ENCODE measurements around the gene CHMP4A.
"Not testable (repeated sequence)": the region's sequence is repeated elsewhere in the genome, so short reads cannot be mapped to it uniquely, and the experiment has no call there.

Gene CHMP4A

GRCh38 chr14:24215495-24216344 lies 2.4 kb upstream of the CHMP4A start, which contains the start of gene MDP1:
TSS of gene MDP1 (minus strand) at chr14:24216066. CDS start at chr14:24215955, 111 bp downstream.
- ATAC-seq: peak; percentile 90
- Mint-ChIP-seq H3K27ac (peak within 1 kb of the TSS; percentile 94), H3K9me3 (no peaks in the 10 kb centered on the region), H3K36me3 (peaks cover 15% of the 10 kb centered on the region), H3K4me1 (peaks cover 44% of the 10 kb centered on the region), H3K4me3 (peak within 1 kb of the TSS; percentile 93), H3K27me3 (no peaks in the 10 kb centered on the region)

- Mint-ChIP-seq H3K4me1 (peaks cover 50% of the 10 kb centered on the region), H3K9me3 (no peaks in the 10 kb centered on the region), H3K4me3 (peak overlapping the region; percentile 87), H3K36me3 (peaks cover 20% of the 10 kb centered on the region), H3K27ac (peak overlapping the region; percentile 94), H3K27me3 (no peaks in the 10 kb centered on the region)
- ATAC-seq: no peak
These were observed 776 bp upstream of the CHMP4A start for GRCh38 chr14:24213866-24214662.

GRCh38 chr14:24211311-24211710 lies 2.0 kb downstream of the CHMP4A start:
- Mint-ChIP-seq H3K9me3 (no peaks in the 10 kb centered on the region), H3K36me3 (peaks cover 43% of the 10 kb centered on the region), H3K27me3 (no peaks in the 10 kb centered on the region), H3K27ac (peak overlapping the region; percentile 94), H3K4me3 (no peak overlapping the region), H3K4me1 (peaks cover 60% of the 10 kb centered on the region)
- no peak for ATAC-seq

GRCh38 chr14:24207625-24208024 lies 5.7 kb downstream of the CHMP4A start:
- Mint-ChIP-seq H3K4me1 (peaks cover 47% of the 10 kb centered on the region), H3K27me3 (no peaks in the 10 kb centered on the region), H3K27ac (no peak overlapping the region), H3K36me3 (peaks cover 72% of the 10 kb centered on the region), H3K4me3 (no peak overlapping the region), H3K9me3 (peaks cover 4% of the 10 kb centered on the region)
- ATAC-seq: no peak

GRCh38 chr14:24207104-24207551 lies 6.2 kb downstream of the CHMP4A start:
- Mint-ChIP-seq H3K27me3 (no peaks in the 10 kb centered on the region), H3K9me3 (peaks cover 5% of the 10 kb centered on the region), H3K4me1 (peaks cover 42% of the 10 kb centered on the region), H3K36me3 (peaks cover 77% of the 10 kb centered on the region), H3K27ac (peak overlapping the region; percentile 74), H3K4me3 (no peak overlapping the region)
- peak; percentile 39 for ATAC-seq

- Mint-ChIP-seq H3K36me3 (peaks cover 80% of the 10 kb centered on the region), H3K27ac (peak overlapping the region; percentile 74)
These were observed 6.8 kb downstream of the CHMP4A start for GRCh38 chr14:24206260-24207103.

GRCh38 chr14:24204163-24205146 lies 8.8 kb downstream of the CHMP4A start:
- no peak for ATAC-seq
- H3K4me1 Mint-ChIP-seq: peaks cover 30% of the 10 kb centered on the region
- H3K9me3 Mint-ChIP-seq: peaks cover 5% of the 10 kb centered on the region
- no peak overlapping the region for H3K27ac Mint-ChIP-seq
- H3K36me3 Mint-ChIP-seq: peaks cover 74% of the 10 kb centered on the region
- no peaks in the 10 kb centered on the region for H3K27me3 Mint-ChIP-seq
- no peak overlapping the region for H3K4me3 Mint-ChIP-seq

More at GRCh38 chr14:24206260-24207103, 6.8 kb downstream of the CHMP4A start:
- no peaks in the 10 kb centered on the region for H3K27me3 Mint-ChIP-seq
- peaks cover 38% of the 10 kb centered on the region for H3K4me1 Mint-ChIP-seq
- no peak overlapping the region for H3K4me3 Mint-ChIP-seq
- peaks cover 5% of the 10 kb centered on the region for H3K9me3 Mint-ChIP-seq
- no peak for ATAC-seq

GRCh38 chr14:24203249-24203886 lies 9.9 kb downstream of the CHMP4A start:
- Mint-ChIP-seq H3K4me1 (peaks cover 41% of the 10 kb centered on the region), H3K36me3 (peaks cover 83% of the 10 kb centered on the region)
- not testable (repeated sequence) for ATAC-seq, H3K9me3 Mint-ChIP-seq, H3K27me3 Mint-ChIP-seq, H3K4me3 Mint-ChIP-seq, H3K27ac Mint-ChIP-seq

- not testable (repeated sequence) for H3K27ac Mint-ChIP-seq, H3K4me3 Mint-ChIP-seq, H3K9me3 Mint-ChIP-seq, ATAC-seq, H3K27me3 Mint-ChIP-seq
- Mint-ChIP-seq H3K4me1 (peaks cover 43% of the 10 kb centered on the region), H3K36me3 (peaks cover 76% of the 10 kb centered on the region)
These were observed 10.8 kb downstream of the CHMP4A start for GRCh38 chr14:24202538-24202937.

- H3K27me3 Mint-ChIP-seq: no peaks in the 10 kb centered on the region
- H3K4me3 Mint-ChIP-seq: peak overlapping the region; percentile 29
- peak overlapping the region; percentile 100 for H3K27ac Mint-ChIP-seq
- peaks cover 7% of the 10 kb centered on the region for H3K9me3 Mint-ChIP-seq
- ATAC-seq: no peak
- peaks cover 43% of the 10 kb centered on the region for H3K36me3 Mint-ChIP-seq
- H3K4me1 Mint-ChIP-seq: peaks cover 49% of the 10 kb centered on the region
These were observed 14.3 kb downstream of the CHMP4A start for GRCh38 chr14:24198814-24199524.

GRCh38 chr14:24197056-24197450 lies 16.2 kb downstream of the CHMP4A start:
- H3K4me3 Mint-ChIP-seq: peak overlapping the region; percentile 98
- no peak for ATAC-seq
- H3K36me3 Mint-ChIP-seq: peaks cover 37% of the 10 kb centered on the region
- H3K4me1 Mint-ChIP-seq: peaks cover 60% of the 10 kb centered on the region
- peak overlapping the region; percentile 100 for H3K27ac Mint-ChIP-seq
- no peaks in the 10 kb centered on the region for H3K27me3 Mint-ChIP-seq
- peaks cover 2% of the 10 kb centered on the region for H3K9me3 Mint-ChIP-seq

- Mint-ChIP-seq H3K4me1 (peaks cover 63% of the 10 kb centered on the region), H3K4me3 (peak overlapping the region; percentile 98), H3K36me3 (peaks cover 37% of the 10 kb centered on the region), H3K27me3 (no peaks in the 10 kb centered on the region), H3K9me3 (peaks cover 2% of the 10 kb centered on the region), H3K27ac (peak overlapping the region; percentile 100)
- peak; percentile 52 for ATAC-seq
These were observed 16.9 kb downstream of the CHMP4A start for GRCh38 chr14:24196071-24197055.

Data from stimulated activated memory B cell treated with anti-CD40 and anti-IgM and Interleukin-4, amounts not matched to agents 10 μg/mL and 1 μg/mL and 100 μg/mL, for 72 hours (primary cell).